Right lobe of liver (tissue), 4 donors: ENCODE data around the gene POLR1G.

Source experiments
- CTCF ChIP-seq, 4 donors: fragments of 200-600 bp in 3 of 4; fragments of 450-650 bp in 1 of 4; IDR thresholded peaks; one replicate each; pipeline versions ENCODE4 v1.5.1 to v1.8.0; 2016 to 2022; ENCODE audit warnings: antibody characterized with exemption in 4 of 4, mild to moderate bottlenecking in 2 of 4
- POLR2A ChIP-seq: fragments of 450-650 bp; IDR thresholded peaks from one replicate; pipeline ENCODE4 v1.6.1; 2017; ENCODE audit warnings: antibody characterized with exemption, mild to moderate bottlenecking
- donor health status: DM: no; HTN: no; CAD: no.
- donor health status: DM: no; HTN: no; CAD: no.
- donor health status: DM: no; HTN: yes; CAD: no.

GRCh38 chr19:45423033-45423588, 16.7 kb downstream of the POLR1G start:
- no peak for TF ChIP-seq CTCF (IDR thresholded peaks at IDR 0.05)
- TF ChIP-seq POLR2A, result no peak
